ENCODE data around the gene LASP1.
A peak's percentile ranks its signal among the peaks of the same experiment; 100 is the strongest.

The LASP1 gene

GRCh38 chr17:38890410-38890746, 20.5 kb downstream of the LASP1 start:
- no peaks in the 10 kb centered on the region for H3K9me3 ChIP-seq (ENCODE audit: control insufficient read depth in 2 of 2, low read length in 2 of 2)
- peaks cover 33 to 35% of the 10 kb centered on the region in 2 donors for H3K36me3 ChIP-seq (ENCODE audit: control insufficient read depth in 2 of 2, insufficient read depth in 2 of 2, low read length in 2 of 2)
- peaks cover 40% of the 10 kb centered on the region for H3K4me1 ChIP-seq (ENCODE audit: control insufficient read depth, insufficient read depth, low read length)
- H3K27ac ChIP-seq (ENCODE audit: low read length) = no peak overlapping the region
- H3K9ac ChIP-seq (ENCODE audit: low read length in 2 of 2) = no peak overlapping the region
- no peaks in the 10 kb centered on the region for H3K27me3 ChIP-seq (ENCODE audit: control insufficient read depth in 1 of 2, insufficient read depth in 2 of 2, low read length in 2 of 2)
- no peak overlapping the region for H3K4me3 ChIP-seq (ENCODE audit: low read length in 2 of 2)

- H3K27me3 ChIP-seq (ENCODE audit: control insufficient read depth in 1 of 2, insufficient read depth in 2 of 2, low read length in 2 of 2) = no peaks in the 10 kb centered on the region
- no peak overlapping the region for H3K4me3 ChIP-seq (ENCODE audit: low read length in 2 of 2)
- no peak overlapping the region for H3K9ac ChIP-seq (ENCODE audit: low read length in 2 of 2)
- H3K4me1 ChIP-seq (ENCODE audit: control insufficient read depth, insufficient read depth, low read length) = peaks cover 38% of the 10 kb centered on the region
- H3K27ac ChIP-seq (ENCODE audit: low read length) = no peak overlapping the region
- no peaks in the 10 kb centered on the region for H3K9me3 ChIP-seq (ENCODE audit: control insufficient read depth in 2 of 2, low read length in 2 of 2)
- H3K36me3 ChIP-seq (ENCODE audit: control insufficient read depth in 2 of 2, insufficient read depth in 2 of 2, low read length in 2 of 2) = peaks cover 33 to 36% of the 10 kb centered on the region in 2 donors
Measured at GRCh38 chr17:38891441-38891840, 21.6 kb downstream of the LASP1 start.

- H3K4me1 ChIP-seq (ENCODE audit: control insufficient read depth, insufficient read depth, low read length) = peaks cover 41% of the 10 kb centered on the region
- H3K4me3 ChIP-seq (ENCODE audit: low read length in 2 of 2) = no peak overlapping the region
- H3K9ac ChIP-seq (ENCODE audit: low read length in 2 of 2) = no peak overlapping the region
- H3K36me3 ChIP-seq (ENCODE audit: control insufficient read depth in 2 of 2, insufficient read depth in 2 of 2, low read length in 2 of 2) = peaks cover 33 to 36% of the 10 kb centered on the region in 2 donors
- no peaks in the 10 kb centered on the region for H3K9me3 ChIP-seq (ENCODE audit: control insufficient read depth in 2 of 2, low read length in 2 of 2)
- H3K27ac ChIP-seq (ENCODE audit: low read length) = no peak overlapping the region
- no peaks in the 10 kb centered on the region for H3K27me3 ChIP-seq (ENCODE audit: control insufficient read depth in 1 of 2, insufficient read depth in 2 of 2, low read length in 2 of 2)
Measured at GRCh38 chr17:38892083-38892482, 22.2 kb downstream of the LASP1 start.

DNA sequence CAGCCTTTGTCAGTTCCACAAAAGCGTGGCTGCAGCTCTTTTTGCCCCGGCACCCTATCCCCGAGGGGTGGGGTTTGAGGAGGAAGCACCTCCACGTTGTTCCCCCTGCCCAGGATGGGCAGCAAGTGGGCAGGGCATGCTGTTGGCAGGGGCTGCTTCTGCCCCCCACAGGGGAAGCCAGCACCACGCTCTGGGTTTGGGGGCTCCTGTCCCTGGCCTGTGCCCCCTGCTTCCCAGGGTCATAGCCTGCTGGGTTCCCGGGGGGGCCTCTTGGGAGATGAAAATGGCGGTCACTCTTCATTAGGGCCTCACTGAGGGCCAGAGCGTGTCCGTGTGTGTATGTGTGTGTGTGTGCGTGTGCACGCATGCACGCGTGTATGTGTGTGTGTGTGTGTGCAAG, 22.8 kb downstream of the LASP1 start:
- Histone ChIP-seq H3K27me3 (ENCODE audit: control insufficient read depth in 1 of 2, insufficient read depth in 2 of 2, low read length in 2 of 2) (no peaks in the 10 kb centered on the region), H3K4me1 (ENCODE audit: control insufficient read depth, insufficient read depth, low read length) (peaks cover 45% of the 10 kb centered on the region), H3K4me3 (ENCODE audit: low read length in 2 of 2) (no peak overlapping the region), H3K9me3 (ENCODE audit: control insufficient read depth in 2 of 2, low read length in 2 of 2) (no peaks in the 10 kb centered on the region), H3K27ac (ENCODE audit: low read length) (no peak overlapping the region), H3K36me3 (ENCODE audit: control insufficient read depth in 2 of 2, insufficient read depth in 2 of 2, low read length in 2 of 2) (peaks cover 31 to 36% of the 10 kb centered on the region in 2 donors), H3K9ac (ENCODE audit: low read length in 2 of 2) (no peak overlapping the region)

DNA sequence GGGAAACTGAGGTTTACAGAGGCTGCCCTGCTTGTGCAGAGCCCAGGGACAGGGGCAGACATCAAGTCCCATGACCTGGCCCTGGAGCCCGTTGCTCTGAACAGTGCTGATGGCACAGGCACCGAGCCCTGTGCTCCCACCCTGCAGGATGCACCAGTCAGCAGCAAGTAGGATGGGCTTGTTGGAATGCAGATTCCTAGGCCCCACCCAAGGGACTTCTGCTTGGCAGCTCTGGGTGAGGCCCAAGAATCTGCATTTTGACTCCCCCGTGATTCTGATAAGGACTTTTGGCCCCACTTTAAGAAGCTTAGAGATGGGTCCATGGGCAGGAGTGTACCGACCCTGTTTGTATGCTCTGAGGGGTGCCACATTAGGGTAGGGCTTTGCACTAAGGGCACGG, 23.3 kb downstream of the LASP1 start:
- Histone ChIP-seq H3K27ac (ENCODE audit: low read length) (no peak overlapping the region), H3K4me1 (ENCODE audit: control insufficient read depth, insufficient read depth, low read length) (peaks cover 45% of the 10 kb centered on the region)

GRCh38 chr17:38893607-38894006, 23.7 kb downstream of the LASP1 start:
- Histone ChIP-seq H3K4me1 (ENCODE audit: control insufficient read depth, insufficient read depth, low read length) (peaks cover 50% of the 10 kb centered on the region), H3K27me3 (ENCODE audit: control insufficient read depth in 1 of 2, insufficient read depth in 2 of 2, low read length in 2 of 2) (no peaks in the 10 kb centered on the region), H3K9ac (ENCODE audit: low read length in 2 of 2) (no peak overlapping the region), H3K9me3 (ENCODE audit: control insufficient read depth in 2 of 2, low read length in 2 of 2) (no peaks in the 10 kb centered on the region), H3K27ac (ENCODE audit: low read length) (no peak overlapping the region), H3K4me3 (ENCODE audit: low read length in 2 of 2) (peak overlapping the region in 1 of 2 donors; percentile 8), H3K36me3 (ENCODE audit: control insufficient read depth in 2 of 2, insufficient read depth in 2 of 2, low read length in 2 of 2) (peaks cover 34 to 38% of the 10 kb centered on the region in 2 donors)

More for the DNA sequence above, 23.3 kb downstream of the LASP1 start:
- Histone ChIP-seq H3K27me3 (ENCODE audit: control insufficient read depth in 1 of 2, insufficient read depth in 2 of 2, low read length in 2 of 2) (no peaks in the 10 kb centered on the region), H3K4me3 (ENCODE audit: low read length in 2 of 2) (peak overlapping the region in 1 of 2 donors; percentile 8), H3K9me3 (ENCODE audit: control insufficient read depth in 2 of 2, low read length in 2 of 2) (no peaks in the 10 kb centered on the region), H3K9ac (ENCODE audit: low read length in 2 of 2) (no peak overlapping the region), H3K36me3 (ENCODE audit: control insufficient read depth in 2 of 2, insufficient read depth in 2 of 2, low read length in 2 of 2) (peaks cover 29 to 35% of the 10 kb centered on the region in 2 donors)

- H3K9ac ChIP-seq (ENCODE audit: low read length in 2 of 2) = no peak overlapping the region
- no peaks in the 10 kb centered on the region for H3K27me3 ChIP-seq (ENCODE audit: control insufficient read depth in 1 of 2, insufficient read depth in 2 of 2, low read length in 2 of 2)
- peaks cover 51% of the 10 kb centered on the region for H3K4me1 ChIP-seq (ENCODE audit: control insufficient read depth, insufficient read depth, low read length)
- H3K27ac ChIP-seq (ENCODE audit: low read length) = no peak overlapping the region
- H3K36me3 ChIP-seq (ENCODE audit: control insufficient read depth in 2 of 2, insufficient read depth in 2 of 2, low read length in 2 of 2) = peaks cover 41% of the 10 kb centered on the region in 2 donors
- H3K9me3 ChIP-seq (ENCODE audit: control insufficient read depth in 2 of 2, low read length in 2 of 2) = no peaks in the 10 kb centered on the region
- H3K4me3 ChIP-seq (ENCODE audit: low read length in 2 of 2) = no peak overlapping the region
Measured at GRCh38 chr17:38894276-38894675, 24.4 kb downstream of the LASP1 start.

GRCh38 chr17:38896346-38896954, 26.6 kb downstream of the LASP1 start:
- Histone ChIP-seq H3K4me1 (ENCODE audit: control insufficient read depth, insufficient read depth, low read length) (peaks cover 63% of the 10 kb centered on the region), H3K9me3 (ENCODE audit: control insufficient read depth in 2 of 2, low read length in 2 of 2) (no peaks in the 10 kb centered on the region), H3K27me3 (ENCODE audit: control insufficient read depth in 1 of 2, insufficient read depth in 2 of 2, low read length in 2 of 2) (no peaks in the 10 kb centered on the region), H3K4me3 (ENCODE audit: low read length in 2 of 2) (no peak overlapping the region), H3K36me3 (ENCODE audit: control insufficient read depth in 2 of 2, insufficient read depth in 2 of 2, low read length in 2 of 2) (peaks cover 30 to 33% of the 10 kb centered on the region in 2 donors), H3K27ac (ENCODE audit: low read length) (peak overlapping the region; percentile 11), H3K9ac (ENCODE audit: low read length in 2 of 2) (peak overlapping the region in 1 of 2 donors; percentile 15)

DNA sequence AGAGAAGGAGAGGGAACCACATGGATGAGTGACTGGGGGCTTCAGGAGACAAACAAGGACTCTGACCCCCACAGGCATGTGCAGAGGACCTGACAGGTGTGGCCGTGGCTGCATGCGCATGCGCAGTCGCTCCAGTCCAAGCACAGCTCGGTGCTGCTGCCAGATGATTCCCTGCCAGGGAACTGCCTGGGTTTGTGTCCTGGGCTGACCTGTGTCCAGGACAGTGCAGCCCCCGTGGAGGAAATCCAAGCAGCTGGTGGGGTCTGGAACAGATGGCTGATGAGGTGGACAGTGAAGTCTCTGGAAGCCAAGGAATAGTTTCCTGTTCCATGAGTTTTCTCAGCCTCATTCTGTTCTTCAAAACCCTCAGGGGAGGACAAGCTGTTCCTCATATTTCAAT, 27.3 kb downstream of the LASP1 start:
- Histone ChIP-seq H3K27ac (ENCODE audit: low read length) (peak overlapping the region; percentile 18), H3K36me3 (ENCODE audit: control insufficient read depth in 2 of 2, insufficient read depth in 2 of 2, low read length in 2 of 2) (peaks cover 23 to 27% of the 10 kb centered on the region in 2 donors), H3K4me3 (ENCODE audit: low read length in 2 of 2) (peak overlapping the region in 1 of 2 donors; percentile 15)

GRCh38 chr17:38897671-38898290, 27.9 kb downstream of the LASP1 start:
- H3K4me1 ChIP-seq (ENCODE audit: control insufficient read depth, insufficient read depth, low read length) = peaks cover 61% of the 10 kb centered on the region

More for the DNA sequence above, 27.3 kb downstream of the LASP1 start:
- Histone ChIP-seq H3K27me3 (ENCODE audit: control insufficient read depth in 1 of 2, insufficient read depth in 2 of 2, low read length in 2 of 2) (no peaks in the 10 kb centered on the region), H3K4me1 (ENCODE audit: control insufficient read depth, insufficient read depth, low read length) (peaks cover 65% of the 10 kb centered on the region), H3K9ac (ENCODE audit: low read length in 2 of 2) (peak overlapping the region; percentile 15 to 36), H3K9me3 (ENCODE audit: control insufficient read depth in 2 of 2, low read length in 2 of 2) (no peaks in the 10 kb centered on the region)

GRCh38 chr17:38898291-38898679, 28.4 kb downstream of the LASP1 start:
- Histone ChIP-seq H3K36me3 (ENCODE audit: control insufficient read depth in 2 of 2, insufficient read depth in 2 of 2, low read length in 2 of 2) (peaks cover 14 to 22% of the 10 kb centered on the region in 2 donors), H3K9me3 (ENCODE audit: control insufficient read depth in 2 of 2, low read length in 2 of 2) (no peaks in the 10 kb centered on the region), H3K27me3 (ENCODE audit: control insufficient read depth in 1 of 2, insufficient read depth in 2 of 2, low read length in 2 of 2) (no peaks in the 10 kb centered on the region), H3K27ac (ENCODE audit: low read length) (peak overlapping the region; percentile 18), H3K4me1 (ENCODE audit: control insufficient read depth, insufficient read depth, low read length) (peaks cover 56% of the 10 kb centered on the region), H3K4me3 (ENCODE audit: low read length in 2 of 2) (no peak overlapping the region), H3K9ac (ENCODE audit: low read length in 2 of 2) (no peak overlapping the region)

More at GRCh38 chr17:38897671-38898290, 27.9 kb downstream of the LASP1 start:
- no peaks in the 10 kb centered on the region for H3K27me3 ChIP-seq (ENCODE audit: control insufficient read depth in 1 of 2, insufficient read depth in 2 of 2, low read length in 2 of 2)
- H3K9ac ChIP-seq (ENCODE audit: low read length in 2 of 2) = peak overlapping the region in 1 of 2 donors; percentile 36
- H3K4me3 ChIP-seq (ENCODE audit: low read length in 2 of 2) = peak overlapping the region in 1 of 2 donors; percentile 15
- peaks cover 16 to 22% of the 10 kb centered on the region in 2 donors for H3K36me3 ChIP-seq (ENCODE audit: control insufficient read depth in 2 of 2, insufficient read depth in 2 of 2, low read length in 2 of 2)
- H3K27ac ChIP-seq (ENCODE audit: low read length) = peak overlapping the region; percentile 18
- H3K9me3 ChIP-seq (ENCODE audit: control insufficient read depth in 2 of 2, low read length in 2 of 2) = no peaks in the 10 kb centered on the region
